H1 (cell line): ENCODE measurements around the gene MARK3. TPM values are rescaled to one million over a fixed set of nuclear protein-coding genes. Genes with fewer than 3 reads are reported as not detected.
A peak's percentile ranks its signal among the peaks of the same experiment; 100 is the strongest.

Experiments used
- CTCF ChIA-PET: fragments of 300-600 bp; sonication (Branson Sonifier 250); formaldehyde crosslinking; loops from one replicate; lab custom pipeline; 2021; ENCODE audit not compliant: partially characterized antibody; lab: Charles Lee
- POLR2A ChIA-PET: fragments of 300-600 bp; sonication (Branson Sonifier 250); formaldehyde crosslinking; loops from one replicate; lab custom pipeline; 2021; ENCODE audit warnings: inconsistent platforms; ENCODE audit not compliant: partially characterized antibody; lab: Charles Lee
- DNase-seq, 2 experiments: peaks; one replicate each; pipeline versions ENCODE4 v3.0.0 to v3.0.0-alpha.2; 2010 to 2022; ENCODE audit warnings: low spot score in 2 of 2, low read depth in 1 of 2, mixed read lengths in 1 of 2
- FAIRE-seq: peaks from 2 replicates; lab custom pipeline; 2011; peaks lifted over from hg19 to GRCh38; lab: Jason Lieb, UNC
- H2AFZ ChIP-seq: 2 replicates; pipeline ENCODE4 v1.8.1; 2012; ENCODE audit warnings: low read length, inconsistent platforms
- H2AK5ac ChIP-seq: 2 replicates; pipeline ENCODE4 v1.6.1; 2013; ENCODE audit warnings: low read depth, low read length
- H2BK120ac ChIP-seq: replicated peaks from 2 replicates; pipeline ENCODE3; 2013; ENCODE audit warnings: low read depth, low read length, inconsistent platforms
- H2BK12ac ChIP-seq: 2 replicates; pipeline ENCODE4 v1.6.1; 2013; ENCODE audit warnings: low read depth, low read length
- H2BK15ac ChIP-seq: 2 replicates; pipeline ENCODE4 v1.6.1; 2013; ENCODE audit warnings: low read length
- H2BK20ac ChIP-seq: 2 replicates; pipeline ENCODE4 v1.6.1; 2013; ENCODE audit warnings: low read length
- H2BK5ac ChIP-seq: 2 replicates; pipeline ENCODE4 v1.6.1; 2013; ENCODE audit warnings: low read depth, low read length
- H3K14ac ChIP-seq: 2 replicates; pipeline ENCODE4 v1.6.1; 2013; ENCODE audit warnings: inconsistent platforms; ENCODE audit not compliant: insufficient read length
- H3K18ac ChIP-seq: 2 replicates; pipeline ENCODE4 v1.6.1; 2013; ENCODE audit warnings: low read length; ENCODE audit errors: extremely low read depth
- H3K23ac ChIP-seq: 2 replicates; pipeline ENCODE4 v1.6.1; 2013; ENCODE audit warnings: inconsistent platforms; ENCODE audit not compliant: insufficient read length
- H3K23me2 ChIP-seq: 2 replicates; pipeline ENCODE4 v1.6.1; 2013; ENCODE audit warnings: low read depth, low read length
- H3K27ac ChIP-seq: 2 replicates; pipeline ENCODE4 v1.6.1; 2011; ENCODE audit warnings: low read depth, low read length, inconsistent platforms
- H3K27me3 ChIP-seq, 4 experiments: replicated peaks in 1 of 4; 1 replicate in 1 of 4; 2 replicates in 3 of 4; pipeline versions ENCODE4 v1.6.1 to v1.8.1; 2011 to 2013; ENCODE audit warnings: low read length in 3 of 4, mild to moderate bottlenecking in 3 of 4, inconsistent platforms in 2 of 4, mixed read lengths in 2 of 4, moderate library complexity in 1 of 4; ENCODE audit not compliant: control insufficient read depth in 3 of 4, insufficient read depth in 3 of 4; ENCODE audit errors: extremely low read depth in 1 of 4
- H3K36me3 ChIP-seq, 4 experiments: 2 replicates each; pipeline versions ENCODE4 v1.6.1 to v1.8.1; 2011 to 2013; ENCODE audit warnings: mild to moderate bottlenecking in 4 of 4, low read length in 3 of 4, moderate library complexity in 2 of 4, control low read depth in 1 of 4, inconsistent platforms in 1 of 4; ENCODE audit not compliant: insufficient read depth in 4 of 4, control insufficient read depth in 2 of 4
- H3K4ac ChIP-seq: replicated peaks from 2 replicates; pipeline ENCODE3; 2013; ENCODE audit warnings: low read length, low read depth, mixed read lengths, inconsistent platforms; ENCODE audit not compliant: insufficient read length
- H3K4me1 ChIP-seq, 4 experiments: replicated peaks in 1 of 4; 1 replicate in 1 of 4; 2 replicates in 3 of 4; pipeline versions ENCODE4 v1.6.1 to v1.8.1; 2011 to 2013; ENCODE audit warnings: low read length in 3 of 4, inconsistent platforms in 2 of 4, mixed read lengths in 1 of 4; ENCODE audit not compliant: insufficient read depth in 4 of 4, control insufficient read depth in 3 of 4
- H3K4me2 ChIP-seq, 2 experiments: 2 replicates each; pipeline versions ENCODE4 v1.6.1 to v1.8.1; 2011 to 2013; ENCODE audit warnings: low read depth in 2 of 2, low read length in 2 of 2, control low read depth in 1 of 2, inconsistent platforms in 1 of 2, mild to moderate bottlenecking in 1 of 2; ENCODE audit not compliant: insufficient read depth in 1 of 2
- H3K4me3 ChIP-seq, 4 experiments: fragments of 200-600, 300-600 bp in 1 of 4; sonication (generic), shearing (Covaris generic), sonication (Bioruptor Twin) in 1 of 4; 2 replicates each; pipeline versions ENCODE4 v1.5.1 to v1.8.1; 2011 to 2016; ENCODE audit warnings: low read length in 4 of 4, low read depth in 3 of 4, control low read depth in 2 of 4, inconsistent platforms in 2 of 4, mild to moderate bottlenecking in 2 of 4, mixed read lengths in 1 of 4, moderate library complexity in 1 of 4; ENCODE audit not compliant: insufficient read depth in 2 of 4; ENCODE audit errors: extremely low read depth in 1 of 4
- H3K56ac ChIP-seq: replicated peaks from 2 replicates; pipeline ENCODE3; 2013; ENCODE audit warnings: low read depth, mild to moderate bottlenecking, mixed read lengths, low read length, inconsistent platforms; ENCODE audit not compliant: insufficient read length
- H3K79me1 ChIP-seq: 2 replicates; pipeline ENCODE4 v1.6.1; 2013; ENCODE audit warnings: low read depth, low read length, control low read depth
- H3K79me2 ChIP-seq, 2 experiments: 2 replicates each; pipeline versions ENCODE4 v1.6.1 to v1.8.1; 2012 to 2013; ENCODE audit warnings: low read length in 2 of 2, mild to moderate bottlenecking in 2 of 2, inconsistent platforms in 1 of 2; ENCODE audit not compliant: insufficient read depth in 2 of 2, control insufficient read depth in 1 of 2
- H3K9ac ChIP-seq, 4 experiments: replicated peaks in 1 of 4; 1 replicate in 1 of 4; 2 replicates in 3 of 4; pipeline versions ENCODE4 v1.6.1 to v1.8.1; 2011 to 2013; ENCODE audit warnings: low read depth in 3 of 4, low read length in 3 of 4, control low read depth in 2 of 4, mild to moderate bottlenecking in 2 of 4, moderate library complexity in 2 of 4, inconsistent platforms in 1 of 4; ENCODE audit errors: extremely low read depth in 1 of 4
- H3K9me3 ChIP-seq, 2 experiments: 2 replicates each; pipeline versions ENCODE4 v1.6.1 to v1.8.1; 2012 to 2013; ENCODE audit warnings: mild to moderate bottlenecking in 2 of 2, moderate library complexity in 2 of 2, control low read depth in 1 of 2, inconsistent platforms in 1 of 2, low read depth in 1 of 2, low read length in 1 of 2, mixed read lengths in 1 of 2; ENCODE audit not compliant: insufficient read depth in 2 of 2
- H4K20me1 ChIP-seq, 2 experiments: replicated peaks in 1 of 2; 2 replicates each; pipeline versions ENCODE3 to v1.8.1; 2011 to 2013; ENCODE audit warnings: inconsistent platforms in 2 of 2, low read length in 2 of 2, mild to moderate bottlenecking in 1 of 2; ENCODE audit not compliant: insufficient read depth in 2 of 2, control insufficient read depth in 1 of 2
- H4K5ac ChIP-seq: 2 replicates; pipeline ENCODE4 v1.6.1; 2013; ENCODE audit warnings: low read length, low read depth, mixed read lengths, inconsistent platforms; ENCODE audit not compliant: insufficient read length
- H4K8ac ChIP-seq: 2 replicates; pipeline ENCODE4 v1.8.0; 2013; ENCODE audit warnings: mild to moderate bottlenecking, moderate library complexity, low read length, inconsistent platforms; ENCODE audit not compliant: insufficient read depth; ENCODE audit errors: extremely low read depth
- H4K91ac ChIP-seq: replicated peaks from 2 replicates; pipeline ENCODE3; 2013; ENCODE audit warnings: low read length, mixed read lengths, inconsistent platforms; ENCODE audit not compliant: insufficient read length
- CREB1 ChIP-seq: IDR thresholded peaks from 2 replicates; pipeline ENCODE4 v1.6.1; 2012; ENCODE audit warnings: inconsistent platforms
- POLR2AphosphoS5 ChIP-seq: IDR thresholded peaks from 2 replicates; pipeline ENCODE4 v1.6.1; 2011; ENCODE audit warnings: low read depth, low read length
- SIRT6 ChIP-seq: IDR thresholded peaks from one replicate; pipeline ENCODE4 v1.7.1; 2012; ENCODE audit warnings: low read length, inconsistent platforms
- SP1 ChIP-seq: IDR thresholded peaks from 2 replicates; pipeline ENCODE4 v1.6.1; 2011; ENCODE audit warnings: low read depth, low read length
- YY1 ChIP-seq: IDR thresholded peaks from 2 replicates; pipeline ENCODE4 v1.6.1; 2011; ENCODE audit warnings: low read depth, mild to moderate bottlenecking, low read length
- WGBS, 2 experiments: shearing (Covaris generic) in 1 of 2; methylation state at CpG; one replicate each; pipeline versions ENCODE4 v1.1.6 to v1.1.7; 2013 to 2015; ENCODE audit warnings: low lambda C conversion rate in 2 of 2, mixed read lengths in 2 of 2, inconsistent platforms in 1 of 2, low coverage in 1 of 2, missing lambda C conversion rate in 1 of 2; ENCODE audit not compliant: insufficient replicate concordance in 2 of 2, insufficient coverage in 1 of 2, insufficient read length in 1 of 2; ENCODE audit errors: extremely low coverage in 1 of 2, missing lambda C conversion rate in 1 of 2; 5-methylcytosine and 5-hydroxymethylcytosine counted together
- polyA plus RNA-seq, 7 experiments: library from polyadenylated mRNA; depleted of rRNA in 3 of 7; stranded (reverse) in 5 of 7; unstranded in 2 of 7; fragments of >200 nt in 5 of 7; fragments of 200-250 nt in 2 of 7; gene quantifications; 1 replicate in 5 of 7; 2 replicates in 1 of 7; 4 replicates in 1 of 7; pipeline versions ENCODE4 v1.2.1 to v1.2.3, GENCODE V29; 2011 to 2013; ENCODE audit warnings: missing spikeins in 2 of 7, mixed read lengths in 2 of 7
- total RNA-seq: library from RNA; stranded (reverse); fragmentation: NEBNext Ultra II Directional; extraction: Animal tissue kit (Norgen Biotek cat#: 25700); gene quantifications from 2 replicates; pipeline ENCODE4 v1.2.1, GENCODE V29; 2021
- TF ChIP-seq, protein P1 (sequence below): IDR thresholded peaks from 2 replicates; pipeline ENCODE4 v1.6.1; 2012; ENCODE audit warnings: inconsistent platforms

MARK3 gene
- total and polyA plus RNA-seq, 2 of the 8 experiments (the other 6 are each of a cell fraction or from before 2014, with no cell fraction given): 39.4 to 76.9 TPM

DNA sequence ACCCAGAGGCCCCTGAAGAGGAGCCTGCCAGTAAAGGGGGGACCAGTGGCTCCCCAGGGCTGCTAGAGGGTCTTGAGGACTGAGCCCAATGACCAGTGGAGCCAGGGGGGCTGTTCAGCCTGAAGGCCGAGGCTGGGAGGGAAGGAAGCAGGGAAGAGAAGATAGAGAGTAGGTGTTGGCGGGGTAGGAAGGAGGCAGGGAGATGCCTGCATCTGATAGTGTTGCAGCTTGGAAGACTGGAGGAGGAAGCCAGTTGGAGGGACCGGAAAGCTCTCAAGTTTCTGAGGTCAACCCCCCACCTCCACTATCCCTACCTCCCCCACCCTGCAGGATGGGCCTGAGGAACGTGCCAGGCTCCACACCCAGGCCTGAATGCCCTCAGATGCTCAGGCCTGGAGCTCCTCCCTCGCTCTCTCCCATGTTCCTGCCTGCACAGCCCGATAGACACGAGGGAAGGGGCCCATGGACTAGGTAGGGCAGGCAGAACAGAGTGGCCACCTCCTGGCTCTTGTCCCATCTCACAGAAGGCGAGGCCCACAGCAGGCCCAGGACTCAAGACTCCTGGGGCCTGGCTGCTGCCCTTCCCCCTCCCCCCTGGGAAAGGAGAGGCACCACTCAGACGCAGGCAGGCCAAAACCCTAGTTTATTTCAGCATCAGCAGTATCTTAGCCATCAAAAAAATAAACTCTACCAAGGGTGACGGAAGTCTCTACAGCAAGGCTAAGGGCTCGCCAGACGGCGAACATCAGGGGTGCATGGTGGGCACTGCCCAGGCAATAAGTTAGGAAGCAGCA, 134.0 kb downstream of the MARK3 start:
- H3K9ac ChIP-seq: no peak overlapping the region
- H2BK120ac ChIP-seq: no peak overlapping the region
- H2BK12ac ChIP-seq: no peak overlapping the region
- H3K23ac ChIP-seq: no peak overlapping the region
- peaks cover 8 to 23% (median 17%) of the 10 kb centered on the region in 4 experiments; a peak in 7 of 8 replicates for H3K36me3 ChIP-seq
- no peak overlapping the region for H2AFZ ChIP-seq
- H3K4me1 ChIP-seq: peaks cover 0 to 28% (median 19%) of the 10 kb centered on the region in 4 experiments; a peak in 6 of 7 replicates
- TF ChIP-seq SP1 (peak; percentile 41; the same call in 1 of the 2 replicates), POLR2AphosphoS5 (peak; percentile 88), YY1 (no peak), CREB1 (0 out of 2 replicates have a peak, but pooled peaks have one; percentile 15), SIRT6 (peak; percentile 61)
- TF ChIP-seq, protein P1, sequence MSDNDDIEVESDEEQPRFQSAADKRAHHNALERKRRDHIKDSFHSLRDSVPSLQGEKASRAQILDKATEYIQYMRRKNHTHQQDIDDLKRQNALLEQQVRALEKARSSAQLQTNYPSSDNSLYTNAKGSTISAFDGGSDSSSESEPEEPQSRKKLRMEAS: no peak
- H2BK20ac ChIP-seq: no peak overlapping the region
- H3K27me3 ChIP-seq: peaks cover 3 to 11% (median 11%) of the 10 kb centered on the region in 4 experiments
- H2BK15ac ChIP-seq: no peak overlapping the region
- H4K20me1 ChIP-seq: peaks cover 10 to 21% of the 10 kb centered on the region in 2 experiments
- peaks cover 0 to 2% of the 10 kb centered on the region in 2 experiments; a peak in 1 of 4 replicates for H3K79me2 ChIP-seq
- no peak overlapping the region for H4K91ac ChIP-seq
- no peak for DNase-seq
- H3K9me3 ChIP-seq: no peaks in the 10 kb centered on the region
- peak overlapping the region; percentile 28 for H4K8ac ChIP-seq
- H2AK5ac ChIP-seq: no peak overlapping the region
- peak overlapping the region in 1 of 2 experiments; percentile 37; a peak in 3 of 4 replicates for H3K4me2 ChIP-seq
- H3K27ac ChIP-seq: no peak overlapping the region
- no peak for FAIRE-seq
- H3K23me2 ChIP-seq: peaks cover 14% of the 10 kb centered on the region; the same call in 1 of the 2 replicates
- H3K18ac ChIP-seq: no peak overlapping the region; the same call in 1 of the 2 replicates
- H3K4me3 ChIP-seq: no peak overlapping the region
- POLR2A ChIA-PET: interaction anchor here (0.5 to 12.6 kb wide), 11 partner anchors 9 to 270 kb away, joined by 3 to 844 read pairs (median 3); partner anchors contain the start of genes BAG5, COA8 and TRMT61A
- H4K5ac ChIP-seq: no peak overlapping the region
- H2BK5ac ChIP-seq: 0 out of 2 replicates have a peak overlapping the region, but pooled peaks have one; percentile 27
- no peak overlapping the region for H3K4ac ChIP-seq
- 76% methylated on average over 13 of the region's 13 CpGs; no CpG with 5 or more reads in 1 of the 2 experiments for WGBS, 2 experiments
- no peak overlapping the region for H3K56ac ChIP-seq
- H3K79me1 ChIP-seq: no peaks in the 10 kb centered on the region; the same call in 1 of the 2 replicates
- no peak overlapping the region for H3K14ac ChIP-seq
- CTCF ChIA-PET: interaction anchor here (0.6 to 31.3 kb wide), 14 partner anchors 9 to 194 kb away, joined by 3 to 921 read pairs (median 4); partner anchors contain the start of genes BAG5 and TRMT61A
